WTC11 (cell line): ENCODE measurements around the gene ANKMY1. TPM values are rescaled to one million over a fixed set of nuclear protein-coding genes. Genes with fewer than 3 reads are reported as not detected.
"Not testable (repeated sequence)": the region's sequence is repeated elsewhere in the genome, so short reads cannot be mapped to it uniquely, and the experiment has no call there.

Source experiments
- ATAC-seq: fragments of 200-7000 bp; cut with Tn5 transposase; 2 replicates; pipeline ENCODE4 v1.10.0; 2021; ENCODE audit warnings: mild to moderate bottlenecking, moderate library complexity
- CTCF ChIA-PET: fragments of 300-600 bp; sonication (Branson Sonifier 250); formaldehyde crosslinking; loops from one replicate; lab custom pipeline; 2021; ENCODE audit warnings: antibody characterized with exemption; lab: Charles Lee
- POLR2A ChIA-PET: fragments of 350-600 bp; sonication (Branson Sonifier 250); formaldehyde crosslinking; loops from one replicate; lab custom pipeline; 2021; ENCODE audit warnings: antibody characterized with exemption; lab: Charles Lee
- DNase-seq: peaks from one replicate; pipeline ENCODE4 v3.0.0; 2021; ENCODE audit warnings: low spot score
- H3K27ac Mint-ChIP-seq: 2 replicates; pipeline ENCODE4 v1.8.0; 2021; ENCODE audit warnings: mixed read lengths
- H3K27me3 Mint-ChIP-seq: 2 replicates; pipeline ENCODE4 v1.8.0; 2021; ENCODE audit warnings: low read depth, mild to moderate bottlenecking, moderate library complexity, mixed read lengths
- H3K36me3 Mint-ChIP-seq: 2 replicates; pipeline ENCODE4 v1.8.0; 2021; ENCODE audit warnings: mixed read lengths
- H3K4me1 Mint-ChIP-seq: 2 replicates; pipeline ENCODE4 v1.8.0; 2022; ENCODE audit warnings: mixed read lengths
- H3K4me3 Mint-ChIP-seq: 2 replicates; pipeline ENCODE4 v1.8.0; 2021; ENCODE audit warnings: mild to moderate bottlenecking, moderate library complexity, mixed read lengths
- H3K9me3 Mint-ChIP-seq: 2 replicates; pipeline ENCODE4 v1.8.0; 2021; ENCODE audit warnings: mixed read lengths
- AR ChIP-seq: fragments of 250-450 bp; sonication (Bioruptor Pico); IDR thresholded peaks from 2 replicates; pipeline ENCODE4 v1.9.0; 2021; ENCODE audit warnings: mild to moderate bottlenecking
- ATF3 ChIP-seq: sonication (generic); formaldehyde crosslinking; conservative IDR thresholded peaks from 2 replicates; pipeline ENCODE4 v1.8.1; 2022; ENCODE audit warnings: mild to moderate bottlenecking, missing genetic modification reagents
- ELF4 ChIP-seq: sonication (generic); formaldehyde crosslinking; IDR thresholded peaks from 2 replicates; pipeline ENCODE4 v1.8.1; 2022; ENCODE audit warnings: low read depth, mild to moderate bottlenecking, moderate library complexity, missing genetic modification reagents
- EMX1 ChIP-seq: fragments of 250-450 bp; sonication (Bioruptor Pico); IDR thresholded peaks from 2 replicates; pipeline ENCODE4 v1.8.0; 2021; ENCODE audit warnings: mild to moderate bottlenecking
- ETV6 ChIP-seq: sonication (generic); formaldehyde crosslinking; IDR thresholded peaks from 2 replicates; pipeline ENCODE4 v1.8.1; 2022; ENCODE audit warnings: mild to moderate bottlenecking, missing genetic modification reagents
- FOXK1 ChIP-seq: sonication (generic); formaldehyde crosslinking; IDR thresholded peaks from 2 replicates; pipeline ENCODE4 v1.8.0; 2022; ENCODE audit warnings: mild to moderate bottlenecking, moderate library complexity, missing genetic modification reagents
- GABPB1 ChIP-seq: sonication (generic); formaldehyde crosslinking; IDR thresholded peaks from 2 replicates; pipeline ENCODE4 v1.8.1; 2023; ENCODE audit warnings: mild to moderate bottlenecking, missing genetic modification reagents
- GTF2I ChIP-seq: fragments of 250-450 bp; sonication (Bioruptor Pico); conservative IDR thresholded peaks from 2 replicates; pipeline ENCODE4 v1.4.0; 2021; ENCODE audit warnings: mild to moderate bottlenecking
- IRF2 ChIP-seq: sonication (generic); formaldehyde crosslinking; IDR thresholded peaks from 2 replicates; pipeline ENCODE4 v1.8.0; 2022; ENCODE audit warnings: low read depth, missing genetic modification reagents, borderline replicate concordance
- JUN ChIP-seq: sonication (generic); formaldehyde crosslinking; IDR thresholded peaks from 2 replicates; pipeline ENCODE4 v1.8.0; 2023; ENCODE audit warnings: mild to moderate bottlenecking, missing genetic modification reagents
- KAT7 ChIP-seq: sonication (generic); formaldehyde crosslinking; IDR thresholded peaks from 2 replicates; pipeline ENCODE4 v1.8.1; 2023; ENCODE audit warnings: missing genetic modification reagents, mild to moderate bottlenecking, borderline replicate concordance
- NFE2L1 ChIP-seq: sonication (generic); formaldehyde crosslinking; IDR thresholded peaks from 2 replicates; pipeline ENCODE4 v1.8.1; 2023; ENCODE audit warnings: missing genetic modification reagents
- NR2C2 ChIP-seq: sonication (generic); formaldehyde crosslinking; IDR thresholded peaks from 2 replicates; pipeline ENCODE4 v1.8.0; 2022; ENCODE audit warnings: mild to moderate bottlenecking, missing genetic modification reagents
- NR3C1 ChIP-seq: sonication (generic); formaldehyde crosslinking; conservative IDR thresholded peaks from 2 replicates; pipeline ENCODE4 v1.8.1; 2023; ENCODE audit warnings: low read depth, mild to moderate bottlenecking, missing genetic modification reagents
- SMAD3 ChIP-seq: sonication (generic); formaldehyde crosslinking; IDR thresholded peaks from 2 replicates; pipeline ENCODE4 v1.8.0; 2022; ENCODE audit warnings: missing genetic modification reagents, mild to moderate bottlenecking, borderline replicate concordance
- TCF7 ChIP-seq: sonication (generic); formaldehyde crosslinking; IDR thresholded peaks from 2 replicates; pipeline ENCODE4 v1.8.0; 2022; ENCODE audit warnings: mild to moderate bottlenecking, low read depth, missing genetic modification reagents, moderate library complexity
- TEAD1 ChIP-seq: sonication (generic); formaldehyde crosslinking; IDR thresholded peaks from 2 replicates; pipeline ENCODE4 v1.8.0; 2022; ENCODE audit warnings: mild to moderate bottlenecking, missing genetic modification reagents
- USF2 ChIP-seq: sonication (generic); formaldehyde crosslinking; IDR thresholded peaks from 2 replicates; pipeline ENCODE4 v1.8.1; 2023; ENCODE audit warnings: mild to moderate bottlenecking, missing genetic modification reagents, moderate library complexity
- ZNF219 ChIP-seq: sonication (generic); formaldehyde crosslinking; IDR thresholded peaks from 2 replicates; pipeline ENCODE4 v1.8.0; 2023; ENCODE audit warnings: missing genetic modification reagents, mild to moderate bottlenecking, borderline replicate concordance
- ZNF396 ChIP-seq: fragments of 250-450 bp; sonication (Bioruptor Pico); IDR thresholded peaks from 2 replicates; pipeline ENCODE4 v1.8.0; 2021; ENCODE audit warnings: mild to moderate bottlenecking, moderate library complexity, borderline replicate concordance
- ZNF425 ChIP-seq: fragments of 250-450 bp; sonication (Bioruptor Pico); conservative IDR thresholded peaks from 2 replicates; pipeline ENCODE4 v1.9.0; 2021; ENCODE audit warnings: mild to moderate bottlenecking
- total RNA-seq: library from RNA; stranded (reverse); gene quantifications from 3 replicates; pipeline ENCODE4 v1.2.3, GENCODE V29; 2021
- TF ChIP-seq, protein P1 (sequence below): sonication (generic); formaldehyde crosslinking; IDR thresholded peaks from 2 replicates; pipeline ENCODE4 v1.8.1; 2022; ENCODE audit warnings: mild to moderate bottlenecking, missing genetic modification reagents, moderate library complexity, borderline replicate concordance

Gene ANKMY1
- total RNA-seq, 1 experiment from 2014 or later, result 4.6 TPM

- Mint-ChIP-seq H3K9me3 (peaks cover 60% of the 10 kb centered on the region), H3K27ac (no peak overlapping the region), H3K4me3 (no peak overlapping the region), H3K27me3 (peaks cover 31% of the 10 kb centered on the region), H3K36me3 (peaks cover 58% of the 10 kb centered on the region), H3K4me1 (peaks cover 12% of the 10 kb centered on the region)
- ChIA-PET CTCF (interaction anchor here (1.6 kb wide), 1 partner anchor 10 kb away, joined by 7 read pairs; no protein-coding TSS in a partner anchor), POLR2A (interaction anchor here (0.6 kb wide), 1 partner anchor 182 kb away, joined by 3 read pairs; no protein-coding TSS in a partner anchor)
- DNase-seq (no peak), ATAC-seq (no peak)
- TF ChIP-seq ATF3 (CRISPR knock-in tag) (no peak), EMX1 (CRISPR knock-in tag) (no peak), KAT7 (CRISPR knock-in tag) (no peak), ZNF219 (CRISPR knock-in tag) (no peak), SMAD3 (CRISPR knock-in tag) (no peak), GTF2I (no peak), ETV6 (no peak), ELF4 (CRISPR knock-in tag) (no peak), ZNF425 (CRISPR knock-in tag) (no peak), GABPB1 (CRISPR knock-in tag) (no peak), TCF7 (CRISPR knock-in tag) (no peak), NR3C1 (CRISPR knock-in tag) (no peak), AR (CRISPR knock-in tag) (no peak), NR2C2 (CRISPR knock-in tag) (no peak), USF2 (CRISPR knock-in tag) (no peak), FOXK1 (CRISPR knock-in tag) (no peak), JUN (CRISPR knock-in tag) (no peak), TEAD1 (CRISPR knock-in tag) (no peak), ZNF396 (CRISPR knock-in tag) (no peak)
Measured at GRCh38 chr2:240523451-240524281, 34.1 kb downstream of the ANKMY1 start.

DNA sequence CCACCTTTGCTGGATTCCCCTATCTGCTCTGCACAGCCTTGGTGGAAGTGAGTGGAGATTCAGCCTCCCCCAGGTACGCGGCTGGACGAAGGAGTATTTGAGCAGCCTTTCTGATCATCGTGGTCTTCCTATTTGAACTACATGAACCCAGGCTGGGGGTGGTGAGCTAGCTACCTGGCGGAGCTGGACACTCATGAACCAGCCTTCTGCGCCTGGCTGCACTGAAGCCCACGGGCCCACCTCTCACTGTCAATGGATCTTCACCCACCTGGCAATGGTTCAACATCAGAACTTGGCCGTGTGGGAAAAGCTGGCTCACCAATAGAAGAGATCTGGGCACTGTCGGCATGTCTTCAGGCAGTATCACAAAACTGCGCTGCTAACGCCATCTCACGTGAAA lies 35.4 kb downstream of the ANKMY1 start:
- ATAC-seq (no peak), DNase-seq (no peak)
- ChIA-PET POLR2A (no interaction called here), CTCF (no interaction called here)
- Mint-ChIP-seq H3K27ac (no peak overlapping the region), H3K4me1 (peaks cover 12% of the 10 kb centered on the region), H3K9me3 (peaks cover 52% of the 10 kb centered on the region), H3K36me3 (peaks cover 51% of the 10 kb centered on the region), H3K27me3 (peaks cover 42% of the 10 kb centered on the region), H3K4me3 (no peak overlapping the region)
- TF ChIP-seq, protein P1, sequence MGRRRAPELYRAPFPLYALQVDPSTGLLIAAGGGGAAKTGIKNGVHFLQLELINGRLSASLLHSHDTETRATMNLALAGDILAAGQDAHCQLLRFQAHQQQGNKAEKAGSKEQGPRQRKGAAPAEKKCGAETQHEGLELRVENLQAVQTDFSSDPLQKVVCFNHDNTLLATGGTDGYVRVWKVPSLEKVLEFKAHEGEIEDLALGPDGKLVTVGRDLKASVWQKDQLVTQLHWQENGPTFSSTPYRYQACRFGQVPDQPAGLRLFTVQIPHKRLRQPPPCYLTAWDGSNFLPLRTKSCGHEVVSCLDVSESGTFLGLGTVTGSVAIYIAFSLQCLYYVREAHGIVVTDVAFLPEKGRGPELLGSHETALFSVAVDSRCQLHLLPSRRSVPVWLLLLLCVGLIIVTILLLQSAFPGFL (CRISPR knock-in tag), result no peak
- no peak for TF ChIP-seq IRF2 (CRISPR knock-in tag)
- TF ChIP-seq NFE2L1 (CRISPR knock-in tag), result no peak

GRCh38 chr2:240521885-240522284 lies 35.9 kb downstream of the ANKMY1 start:
- H3K27ac Mint-ChIP-seq, POLR2A ChIA-PET, H3K4me3 Mint-ChIP-seq, ATAC-seq, DNase-seq: not testable (repeated sequence)
- peaks cover 47% of the 10 kb centered on the region for H3K9me3 Mint-ChIP-seq
- peaks cover 43% of the 10 kb centered on the region for H3K27me3 Mint-ChIP-seq
- peaks cover 46% of the 10 kb centered on the region for H3K36me3 Mint-ChIP-seq
- H3K4me1 Mint-ChIP-seq, result peaks cover 12% of the 10 kb centered on the region
- CTCF ChIA-PET, result interaction anchor here (0.7 kb wide), 1 partner anchor 289 kb away, joined by 4 read pairs; no protein-coding TSS in a partner anchor
